DMS153 (cell line): ENCODE data around the gene LRRC36.
"Not testable (repeated sequence)": the region's sequence is repeated elsewhere in the genome, so short reads cannot be mapped to it uniquely, and the experiment has no call there.

Source experiments
- DNase-seq: peaks from one replicate; lab custom pipeline; 2025; lab: John Stamatoyannopoulos, UW

LRRC36 gene

GRCh38 chr16:67346341-67346740 lies 19.7 kb downstream of the LRRC36 start:
- no peak for DNase-seq

GRCh38 chr16:67349172-67349571 lies 22.6 kb downstream of the LRRC36 start:
- peak; percentile 17 for DNase-seq

GRCh38 chr16:67350324-67350723 lies 23.7 kb downstream of the LRRC36 start:
- no peak for DNase-seq

- DNase-seq, result not testable (repeated sequence)
Observed at GRCh38 chr16:67352463-67352862, 25.8 kb downstream of the LRRC36 start.

- DNase-seq, result no peak
Observed at GRCh38 chr16:67356396-67356795, 29.8 kb downstream of the LRRC36 start.

- no peak for DNase-seq
Observed at GRCh38 chr16:67357561-67357960, 30.9 kb downstream of the LRRC36 start.

- DNase-seq, result not testable (repeated sequence)
Observed at GRCh38 chr16:67359540-67360269, 33.1 kb downstream of the LRRC36 start.

GRCh38 chr16:67361038-67361437 lies 34.4 kb downstream of the LRRC36 start:
- no peak for DNase-seq

GRCh38 chr16:67364600-67365235 lies 38.1 kb downstream of the LRRC36 start:
- no peak for DNase-seq

GRCh38 chr16:67370661-67371060 lies 44.0 kb downstream of the LRRC36 start:
- DNase-seq, result no peak

GRCh38 chr16:67372664-67373063 lies 46.0 kb downstream of the LRRC36 start:
- DNase-seq, result no peak

- DNase-seq, result not testable (repeated sequence)
Observed at GRCh38 chr16:67376012-67376411, 49.4 kb downstream of the LRRC36 start.

GRCh38 chr16:67378642-67379041 lies 52.0 kb downstream of the LRRC36 start:
- no peak for DNase-seq

GRCh38 chr16:67383284-67383683 lies 56.7 kb downstream of the LRRC36 start:
- no peak for DNase-seq

- DNase-seq, result no peak
Observed at GRCh38 chr16:67384778-67385510, 58.3 kb downstream of the LRRC36 start.

GRCh38 chr16:67386861-67387455 lies 60.3 kb downstream of the LRRC36 start:
- DNase-seq, result no peak

GRCh38 chr16:67387479-67388079 lies 61.0 kb downstream of the LRRC36 start:
- no peak for DNase-seq

GRCh38 chr16:67388191-67388590 lies 61.6 kb downstream of the LRRC36 start:
- DNase-seq, result no peak

GRCh38 chr16:67388591-67388990 lies 62.0 kb downstream of the LRRC36 start:
- no peak for DNase-seq

- DNase-seq, result no peak
Observed at GRCh38 chr16:67389911-67390815, 63.5 kb downstream of the LRRC36 start.

- no peak for DNase-seq
Observed at GRCh38 chr16:67390816-67391423, 64.3 kb downstream of the LRRC36 start.
